ENCODE measurements around the gene FBXO11.

Gene FBXO11

GRCh38 chr2:47799031-47799609 lies 107.2 kb downstream of the FBXO11 start:
- Histone ChIP-seq H3K36me3 (ENCODE audit: control insufficient read depth in 5 of 5, insufficient read depth in 5 of 5, low read length in 5 of 5) (peaks cover 41 to 87% (median 77%) of the 10 kb centered on the region in 5 donors), H3K27me3 (ENCODE audit: control insufficient read depth in 5 of 5, insufficient read depth in 4 of 5, low read length in 5 of 5) (no peaks in the 10 kb centered on the region), H3K27ac (ENCODE audit: low read depth, low read length) (no peak overlapping the region), H3K9me3 (ENCODE audit: control insufficient read depth in 5 of 5, low read length in 5 of 5) (peaks cover 0 to 10% (median 8%) of the 10 kb centered on the region in 5 donors), H3K4me1 (ENCODE audit: control insufficient read depth in 5 of 5, insufficient read depth in 5 of 5, low read length in 5 of 5) (peaks cover 0 to 7% (median 3%) of the 10 kb centered on the region in 5 donors), H3K4me3 (ENCODE audit: low read depth in 1 of 5, low read length in 5 of 5) (no peak overlapping the region), H3K9ac (ENCODE audit: low read length in 5 of 5) (no peak overlapping the region)

- Histone ChIP-seq H3K9ac (ENCODE audit: low read length in 5 of 5) (no peak overlapping the region), H3K27ac (ENCODE audit: low read depth, low read length) (no peak overlapping the region), H3K27me3 (ENCODE audit: control insufficient read depth in 5 of 5, insufficient read depth in 4 of 5, low read length in 5 of 5) (no peaks in the 10 kb centered on the region), H3K36me3 (ENCODE audit: control insufficient read depth in 5 of 5, insufficient read depth in 5 of 5, low read length in 5 of 5) (peaks cover 38 to 82% (median 72%) of the 10 kb centered on the region in 5 donors), H3K4me3 (ENCODE audit: low read depth in 1 of 5, low read length in 5 of 5) (no peak overlapping the region), H3K4me1 (ENCODE audit: control insufficient read depth in 5 of 5, insufficient read depth in 5 of 5, low read length in 5 of 5) (peaks cover 0 to 7% (median 3%) of the 10 kb centered on the region in 5 donors), H3K9me3 (ENCODE audit: control insufficient read depth in 5 of 5, low read length in 5 of 5) (peaks cover 0 to 7% (median 5%) of the 10 kb centered on the region in 5 donors)
Observed at GRCh38 chr2:47798631-47799030, 107.7 kb downstream of the FBXO11 start.

GRCh38 chr2:47796090-47796697 lies 110.1 kb downstream of the FBXO11 start:
- no peak overlapping the region for H3K27ac ChIP-seq (ENCODE audit: low read depth, low read length)
- peaks cover 29 to 63% (median 52%) of the 10 kb centered on the region in 5 donors for H3K36me3 ChIP-seq (ENCODE audit: control insufficient read depth in 5 of 5, insufficient read depth in 5 of 5, low read length in 5 of 5)
- no peaks in the 10 kb centered on the region for H3K9me3 ChIP-seq (ENCODE audit: control insufficient read depth in 5 of 5, low read length in 5 of 5)
- H3K9ac ChIP-seq (ENCODE audit: low read length in 5 of 5), result no peak overlapping the region
- H3K4me1 ChIP-seq (ENCODE audit: control insufficient read depth in 5 of 5, insufficient read depth in 5 of 5, low read length in 5 of 5), result peaks cover 0 to 7% (median 3%) of the 10 kb centered on the region in 5 donors
- H3K27me3 ChIP-seq (ENCODE audit: control insufficient read depth in 5 of 5, insufficient read depth in 4 of 5, low read length in 5 of 5), result no peaks in the 10 kb centered on the region
- H3K4me3 ChIP-seq (ENCODE audit: low read depth in 1 of 5, low read length in 5 of 5), result no peak overlapping the region

GRCh38 chr2:47785986-47786385 lies 120.3 kb downstream of the FBXO11 start:
- Histone ChIP-seq H3K27me3 (ENCODE audit: control insufficient read depth in 5 of 5, insufficient read depth in 4 of 5, low read length in 5 of 5) (no peaks in the 10 kb centered on the region), H3K9ac (ENCODE audit: low read length in 5 of 5) (peak overlapping the region in 1 of 5 donors; percentile 9), H3K4me3 (ENCODE audit: low read depth in 1 of 5, low read length in 5 of 5) (peak overlapping the region in 2 of 5 donors; percentile 2 to 5), H3K27ac (ENCODE audit: low read depth, low read length) (no peak overlapping the region), H3K36me3 (ENCODE audit: control insufficient read depth in 5 of 5, insufficient read depth in 5 of 5, low read length in 5 of 5) (peaks cover 0 to 6% (median 0%) of the 10 kb centered on the region in 5 donors), H3K9me3 (ENCODE audit: control insufficient read depth in 5 of 5, low read length in 5 of 5) (no peaks in the 10 kb centered on the region), H3K4me1 (ENCODE audit: control insufficient read depth in 5 of 5, insufficient read depth in 5 of 5, low read length in 5 of 5) (peaks cover 0 to 17% (median 15%) of the 10 kb centered on the region in 5 donors)

GRCh38 chr2:47784352-47784851 lies 121.9 kb downstream of the FBXO11 start:
- Histone ChIP-seq H3K9me3 (ENCODE audit: control insufficient read depth in 5 of 5, low read length in 5 of 5) (no peaks in the 10 kb centered on the region), H3K27me3 (ENCODE audit: control insufficient read depth in 5 of 5, insufficient read depth in 4 of 5, low read length in 5 of 5) (no peaks in the 10 kb centered on the region), H3K27ac (ENCODE audit: low read depth, low read length) (no peak overlapping the region), H3K36me3 (ENCODE audit: control insufficient read depth in 5 of 5, insufficient read depth in 5 of 5, low read length in 5 of 5) (no peaks in the 10 kb centered on the region), H3K9ac (ENCODE audit: low read length in 5 of 5) (peak overlapping the region in 3 of 5 donors; percentile 30 to 62 (median 60)), H3K4me3 (ENCODE audit: low read depth in 1 of 5, low read length in 5 of 5) (peak overlapping the region; percentile 63 to 92 (median 86)), H3K4me1 (ENCODE audit: control insufficient read depth in 5 of 5, insufficient read depth in 5 of 5, low read length in 5 of 5) (peaks cover 0 to 17% (median 15%) of the 10 kb centered on the region in 5 donors)

- H3K27me3 ChIP-seq (ENCODE audit: control insufficient read depth in 5 of 5, insufficient read depth in 4 of 5, low read length in 5 of 5), result no peaks in the 10 kb centered on the region
- no peaks in the 10 kb centered on the region for H3K9me3 ChIP-seq (ENCODE audit: control insufficient read depth in 5 of 5, low read length in 5 of 5)
- H3K9ac ChIP-seq (ENCODE audit: low read length in 5 of 5), result peak overlapping the region in 3 of 5 donors; percentile 90 to 96 (median 94)
- H3K4me1 ChIP-seq (ENCODE audit: control insufficient read depth in 5 of 5, insufficient read depth in 5 of 5, low read length in 5 of 5), result peaks cover 0 to 17% (median 15%) of the 10 kb centered on the region in 5 donors
- H3K27ac ChIP-seq (ENCODE audit: low read depth, low read length), result peak overlapping the region; percentile 83
- no peaks in the 10 kb centered on the region for H3K36me3 ChIP-seq (ENCODE audit: control insufficient read depth in 5 of 5, insufficient read depth in 5 of 5, low read length in 5 of 5)
- H3K4me3 ChIP-seq (ENCODE audit: low read depth in 1 of 5, low read length in 5 of 5), result peak overlapping the region; percentile 66 to 93 (median 88)
Observed at GRCh38 chr2:47783486-47784351, 122.6 kb downstream of the FBXO11 start.

GRCh38 chr2:47782671-47783485 lies 123.4 kb downstream of the FBXO11 start, which contains the start of gene MSH6:
Gene MSH6 (plus strand): TSS chr2:47783145. CDS start chr2:47783234, 89 bp downstream.
- H3K9ac ChIP-seq (ENCODE audit: low read length in 5 of 5), result peak within 1 kb of the TSS; percentile 9 to 96 (median 90)
- no peaks in the 10 kb centered on the region for H3K27me3 ChIP-seq (ENCODE audit: control insufficient read depth in 5 of 5, insufficient read depth in 4 of 5, low read length in 5 of 5)
- H3K4me1 ChIP-seq (ENCODE audit: control insufficient read depth in 5 of 5, insufficient read depth in 5 of 5, low read length in 5 of 5), result peaks cover 0 to 17% (median 15%) of the 10 kb centered on the region in 5 donors
- H3K4me3 ChIP-seq (ENCODE audit: low read depth in 1 of 5, low read length in 5 of 5), result peak within 1 kb of the TSS; percentile 84 to 93 (median 88)
- peak within 1 kb of the TSS; percentile 83 for H3K27ac ChIP-seq (ENCODE audit: low read depth, low read length)
- no peaks in the 10 kb centered on the region for H3K9me3 ChIP-seq (ENCODE audit: control insufficient read depth in 5 of 5, low read length in 5 of 5)
- H3K36me3 ChIP-seq (ENCODE audit: control insufficient read depth in 5 of 5, insufficient read depth in 5 of 5, low read length in 5 of 5), result no peaks in the 10 kb centered on the region

- Histone ChIP-seq H3K27me3 (ENCODE audit: control insufficient read depth in 5 of 5, insufficient read depth in 4 of 5, low read length in 5 of 5) (no peaks in the 10 kb centered on the region), H3K27ac (ENCODE audit: low read depth, low read length) (peak overlapping the region; percentile 56), H3K9ac (ENCODE audit: low read length in 5 of 5) (peak overlapping the region; percentile 9 to 86 (median 82)), H3K4me1 (ENCODE audit: control insufficient read depth in 5 of 5, insufficient read depth in 5 of 5, low read length in 5 of 5) (peaks cover 0 to 17% (median 15%) of the 10 kb centered on the region in 5 donors), H3K9me3 (ENCODE audit: control insufficient read depth in 5 of 5, low read length in 5 of 5) (no peaks in the 10 kb centered on the region), H3K4me3 (ENCODE audit: low read depth in 1 of 5, low read length in 5 of 5) (peak overlapping the region; percentile 79 to 92 (median 87)), H3K36me3 (ENCODE audit: control insufficient read depth in 5 of 5, insufficient read depth in 5 of 5, low read length in 5 of 5) (no peaks in the 10 kb centered on the region)
Observed at GRCh38 chr2:47782381-47782670, 124.0 kb downstream of the FBXO11 start.

GRCh38 chr2:47779426-47779790 lies 126.9 kb downstream of the FBXO11 start:
- Histone ChIP-seq H3K4me3 (ENCODE audit: low read depth in 1 of 5, low read length in 5 of 5) (no peak overlapping the region), H3K27me3 (ENCODE audit: control insufficient read depth in 5 of 5, insufficient read depth in 4 of 5, low read length in 5 of 5) (no peaks in the 10 kb centered on the region), H3K36me3 (ENCODE audit: control insufficient read depth in 5 of 5, insufficient read depth in 5 of 5, low read length in 5 of 5) (no peaks in the 10 kb centered on the region), H3K9me3 (ENCODE audit: control insufficient read depth in 5 of 5, low read length in 5 of 5) (no peaks in the 10 kb centered on the region), H3K9ac (ENCODE audit: low read length in 5 of 5) (no peak overlapping the region), H3K27ac (ENCODE audit: low read depth, low read length) (no peak overlapping the region), H3K4me1 (ENCODE audit: control insufficient read depth in 5 of 5, insufficient read depth in 5 of 5, low read length in 5 of 5) (peaks cover 0 to 11% (median 10%) of the 10 kb centered on the region in 5 donors)

Data from subcutaneous abdominal adipose tissue (tissue), 5 donors.